GM12891 (cell line): ENCODE results near the gene TIMP3.

Source experiments
- DNase-seq: peaks from one replicate; pipeline ENCODE4 v3.0.0; 2011; ENCODE audit warnings: low spot score; ENCODE audit not compliant: insufficient read length
- FAIRE-seq: peaks from 2 replicates; lab custom pipeline; 2011; peaks lifted over from hg19 to GRCh38; lab: Jason Lieb, UNC
- PAX5 ChIP-seq: IDR thresholded peaks from 2 replicates; pipeline ENCODE4 v1.6.1; 2011; ENCODE audit warnings: low read length, moderate library complexity, mild to moderate bottlenecking; ENCODE audit not compliant: insufficient read depth, severe bottlenecking
- POLR2A ChIP-seq: IDR thresholded peaks from 2 replicates; pipeline ENCODE4 v1.6.1; 2011; ENCODE audit warnings: low read depth, low read length, control low read depth
- POLR2AphosphoS5 ChIP-seq: IDR thresholded peaks from 2 replicates; pipeline ENCODE4 v1.6.1; 2011; ENCODE audit warnings: low read depth, low read length, control low read depth
- POU2F2 ChIP-seq: IDR thresholded peaks from 2 replicates; pipeline ENCODE4 v1.6.1; 2011; ENCODE audit warnings: low read depth, mild to moderate bottlenecking, control low read depth, low read length, moderate library complexity
- SPI1 ChIP-seq: IDR thresholded peaks from 2 replicates; pipeline ENCODE4 v1.6.1; 2011; ENCODE audit warnings: low read depth, low read length, control low read depth
- TAF1 ChIP-seq: IDR thresholded peaks from 2 replicates; pipeline ENCODE4 v1.6.1; 2011; ENCODE audit warnings: low read depth, low read length, control low read depth

The TIMP3 gene

GRCh38 chr22:32880893-32881596 lies 79.5 kb downstream of the TIMP3 start:
- FAIRE-seq (no peak), DNase-seq (no peak)

GRCh38 chr22:32882360-32882755 lies 80.9 kb downstream of the TIMP3 start:
- FAIRE-seq (no peak), DNase-seq (no peak)
- TF ChIP-seq SPI1 (no peak), POLR2AphosphoS5 (no peak), POLR2A (no peak), TAF1 (no peak), PAX5 (no peak), POU2F2 (no peak)

More at GRCh38 chr22:32880893-32881596, 79.5 kb downstream of the TIMP3 start:
- TF ChIP-seq POLR2A (no peak), POLR2AphosphoS5 (no peak), TAF1 (no peak), SPI1 (no peak), POU2F2 (no peak), PAX5 (no peak)

- no peak for FAIRE-seq
- no peak for DNase-seq
- TF ChIP-seq PAX5, result no peak
- no peak for TF ChIP-seq SPI1
- TF ChIP-seq POLR2A, result no peak
- TF ChIP-seq TAF1, result no peak
- TF ChIP-seq POU2F2, result no peak
- TF ChIP-seq POLR2AphosphoS5, result no peak
Observed at GRCh38 chr22:32882774-32883530, 81.4 kb downstream of the TIMP3 start.

- no peak for FAIRE-seq
- no peak for DNase-seq
- TF ChIP-seq SPI1 (no peak), POLR2AphosphoS5 (no peak), PAX5 (no peak), POLR2A (no peak), POU2F2 (no peak), TAF1 (no peak)
Observed at GRCh38 chr22:32887324-32887980, 85.9 kb downstream of the TIMP3 start.

- TF ChIP-seq POLR2AphosphoS5 (no peak), PAX5 (no peak), SPI1 (no peak), TAF1 (no peak), POLR2A (no peak), POU2F2 (no peak)
- DNase-seq (no peak), FAIRE-seq (no peak)
Observed at GRCh38 chr22:32888976-32889375, 87.5 kb downstream of the TIMP3 start.

- DNase-seq (no peak), FAIRE-seq (no peak)
- TF ChIP-seq SPI1, result no peak
Observed at GRCh38 chr22:32896891-32897290, 95.4 kb downstream of the TIMP3 start.

GRCh38 chr22:32897400-32897799 lies 95.9 kb downstream of the TIMP3 start:
- TF ChIP-seq SPI1 (no peak), POLR2A (no peak)
- DNase-seq (no peak), FAIRE-seq (no peak)

- DNase-seq (no peak), FAIRE-seq (no peak)
- TF ChIP-seq POLR2A (no peak), PAX5 (no peak), SPI1 (no peak), TAF1 (no peak), POLR2AphosphoS5 (no peak), POU2F2 (no peak)
Observed at GRCh38 chr22:32900886-32901635, 99.6 kb downstream of the TIMP3 start.

- FAIRE-seq, result no peak
- TF ChIP-seq PAX5 (no peak), TAF1 (no peak), POLR2A (no peak), POU2F2 (no peak)
Observed at GRCh38 chr22:32901925-32902324, 100.4 kb downstream of the TIMP3 start.

GRCh38 chr22:32903507-32903906 lies 102.0 kb downstream of the TIMP3 start:
- FAIRE-seq (no peak), DNase-seq (no peak)
- TF ChIP-seq POU2F2 (no peak), TAF1 (no peak), POLR2A (no peak), PAX5 (no peak), SPI1 (no peak), POLR2AphosphoS5 (no peak)

More at GRCh38 chr22:32901925-32902324, 100.4 kb downstream of the TIMP3 start:
- no peak for DNase-seq
